OCI-LY3 (cell line): ENCODE data around the gene MRPL40.
A peak's percentile ranks its signal among the peaks of the same experiment; 100 is the strongest.

ENCODE experiments used
- H2AFZ ChIP-seq: fragments of 200-600, 300-600 bp; shearing (Covaris generic); 2 replicates; pipeline ENCODE4 v1.6.0; 2014; ENCODE audit warnings: antibody characterized with exemption, low read depth, low read length
- H3K27ac ChIP-seq: fragments of 200-600, 300-600 bp; sonication (generic); 2 replicates; pipeline ENCODE4 v1.5.1; 2014; ENCODE audit warnings: mild to moderate bottlenecking, low read length, moderate library complexity, mixed read lengths
- H3K27me3 ChIP-seq: fragments of 200-600, 300-600 bp; sonication (generic); 2 replicates; pipeline ENCODE4 v1.6.1; 2014; ENCODE audit warnings: low read depth, low read length, mixed read lengths
- H3K36me3 ChIP-seq: fragments of 200-600, 300-600 bp; sonication (generic); replicated peaks from 2 replicates; pipeline ENCODE3; 2014; ENCODE audit warnings: low read depth, low read length, mixed read lengths
- H3K4me1 ChIP-seq: fragments of 300-600, 200-600 bp; sonication (generic); 2 replicates; pipeline ENCODE4 v1.6.1; 2014; ENCODE audit warnings: low read length, mixed read lengths
- H3K4me2 ChIP-seq: fragments of 200-600, 300-600 bp; sonication (generic); 2 replicates; pipeline ENCODE4 v1.6.1; 2014; ENCODE audit warnings: low read length, mixed read lengths
- H3K4me3 ChIP-seq: fragments of 300-600, 200-600 bp; sonication (generic); 2 replicates; pipeline ENCODE4 v1.5.1; 2014; ENCODE audit warnings: antibody characterized with exemption, mild to moderate bottlenecking, low read length, moderate library complexity
- H3K79me2 ChIP-seq: fragments of 300-600, 200-600 bp; shearing (Covaris generic); 2 replicates; pipeline ENCODE4 v1.6.1; 2014; ENCODE audit warnings: mild to moderate bottlenecking, low read length, mixed read lengths
- H3K9ac ChIP-seq: fragments of 300-600, 200-600 bp; shearing (Covaris generic); 2 replicates; pipeline ENCODE4 v1.6.0; 2014; ENCODE audit warnings: mild to moderate bottlenecking, low read length, moderate library complexity
- H3K9me3 ChIP-seq: fragments of 200-600, 300-600 bp; shearing (Covaris generic); 2 replicates; pipeline ENCODE4 v1.6.1; 2014; ENCODE audit warnings: low read length, mixed read lengths; ENCODE audit not compliant: insufficient read depth
- H4K20me1 ChIP-seq: fragments of 200-600, 300-600 bp; sonication (generic); 2 replicates; pipeline ENCODE4 v1.6.1; 2016; ENCODE audit warnings: low read length, mixed read lengths; ENCODE audit not compliant: insufficient read depth
- EZH2phosphoT487 ChIP-seq: fragments of 200-600 bp; shearing (Covaris generic); IDR thresholded peaks from 2 replicates; pipeline ENCODE4 v1.6.1; 2018; ENCODE audit warnings: antibody characterized with exemption, mixed run types, low read depth
- TF ChIP-seq, protein P1 (sequence below): fragments of 200-600, 300-600 bp; sonication (generic); IDR thresholded peaks from 2 replicates; pipeline ENCODE4 v1.5.1; 2014; ENCODE audit warnings: antibody characterized with exemption, low read length, low read depth

MRPL40 gene

DNA sequence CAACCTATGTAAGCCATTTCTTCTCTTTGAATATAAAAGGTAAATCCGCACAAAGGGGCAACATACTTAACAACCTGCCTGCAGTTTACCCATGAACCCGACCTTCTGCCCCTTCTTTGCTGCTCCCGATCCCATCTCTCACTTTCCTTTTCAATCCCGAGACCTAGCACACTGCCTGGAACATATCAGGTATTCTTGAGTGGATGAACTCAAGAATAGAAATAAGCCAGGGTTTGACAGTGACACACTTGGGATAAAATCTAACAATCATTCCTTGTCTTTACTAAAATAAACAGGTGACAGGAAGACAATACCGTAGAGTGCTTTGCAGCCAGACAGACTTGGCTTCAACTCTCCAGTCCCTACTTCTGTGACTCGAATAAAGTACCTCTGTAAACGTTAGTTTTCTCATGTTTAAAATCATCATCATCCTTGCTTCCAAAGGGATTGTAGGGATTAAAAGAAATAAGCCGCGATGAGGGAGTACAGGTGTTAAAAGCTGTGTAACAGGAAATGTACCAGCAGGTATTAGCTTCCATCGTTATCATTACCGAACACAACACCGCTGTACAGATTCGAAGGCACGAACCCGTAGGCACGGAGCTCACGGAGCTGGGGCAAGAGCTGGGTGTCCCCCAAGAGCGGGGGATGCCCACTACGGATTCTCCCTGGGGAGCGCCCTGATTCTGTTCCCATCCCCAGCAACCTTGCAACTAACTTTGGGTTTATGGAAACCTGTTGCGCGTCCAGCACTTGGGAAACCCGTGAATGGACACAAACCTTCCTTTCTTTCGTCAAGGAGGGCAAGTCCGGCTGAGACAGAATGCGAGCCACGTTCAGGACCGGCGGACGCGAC, 45.9 kb downstream of the MRPL40 start:
- Histone ChIP-seq H3K9me3 (no peaks in the 10 kb centered on the region), H3K27ac (peak overlapping the region; percentile 85), H4K20me1 (peaks cover 20% of the 10 kb centered on the region), H3K4me3 (peak overlapping the region; percentile 85), H2AFZ (peak overlapping the region; percentile 99; the same call in 1 of the 2 replicates), H3K9ac (peak overlapping the region; percentile 96), H3K79me2 (peaks cover 57% of the 10 kb centered on the region), H3K36me3 (peaks cover 26% of the 10 kb centered on the region), H3K4me1 (peaks cover 18% of the 10 kb centered on the region), H3K4me2 (peak overlapping the region; percentile 97), H3K27me3 (no peaks in the 10 kb centered on the region)
- TF ChIP-seq EZH2phosphoT487: no peak
- TF ChIP-seq, protein P1, sequence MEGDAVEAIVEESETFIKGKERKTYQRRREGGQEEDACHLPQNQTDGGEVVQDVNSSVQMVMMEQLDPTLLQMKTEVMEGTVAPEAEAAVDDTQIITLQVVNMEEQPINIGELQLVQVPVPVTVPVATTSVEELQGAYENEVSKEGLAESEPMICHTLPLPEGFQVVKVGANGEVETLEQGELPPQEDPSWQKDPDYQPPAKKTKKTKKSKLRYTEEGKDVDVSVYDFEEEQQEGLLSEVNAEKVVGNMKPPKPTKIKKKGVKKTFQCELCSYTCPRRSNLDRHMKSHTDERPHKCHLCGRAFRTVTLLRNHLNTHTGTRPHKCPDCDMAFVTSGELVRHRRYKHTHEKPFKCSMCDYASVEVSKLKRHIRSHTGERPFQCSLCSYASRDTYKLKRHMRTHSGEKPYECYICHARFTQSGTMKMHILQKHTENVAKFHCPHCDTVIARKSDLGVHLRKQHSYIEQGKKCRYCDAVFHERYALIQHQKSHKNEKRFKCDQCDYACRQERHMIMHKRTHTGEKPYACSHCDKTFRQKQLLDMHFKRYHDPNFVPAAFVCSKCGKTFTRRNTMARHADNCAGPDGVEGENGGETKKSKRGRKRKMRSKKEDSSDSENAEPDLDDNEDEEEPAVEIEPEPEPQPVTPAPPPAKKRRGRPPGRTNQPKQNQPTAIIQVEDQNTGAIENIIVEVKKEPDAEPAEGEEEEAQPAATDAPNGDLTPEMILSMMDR: no peak

DNA sequence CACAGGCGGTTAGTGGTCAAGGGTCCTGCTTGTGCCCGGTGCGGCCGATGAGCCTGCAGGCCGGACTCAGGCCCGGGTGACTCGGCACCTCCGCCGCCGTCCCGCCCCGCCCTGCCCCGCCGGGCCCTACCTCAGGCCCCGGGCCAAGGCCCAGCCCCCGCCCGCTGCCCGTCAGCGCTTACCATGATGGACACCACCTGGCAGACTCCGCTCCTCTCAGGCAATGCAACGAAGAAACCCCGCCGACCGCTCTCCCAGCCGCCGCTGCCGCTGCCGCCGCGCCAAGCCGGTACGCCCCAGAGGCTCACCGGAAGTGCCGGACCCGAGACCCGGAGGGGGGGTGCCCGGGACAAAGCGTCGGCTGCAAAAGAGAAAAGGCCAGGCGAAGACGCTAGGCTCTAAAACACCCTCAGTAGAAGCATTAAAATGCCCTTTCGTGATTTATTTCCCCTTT, 46.6 kb downstream of the MRPL40 start, which contains the start of gene UFD1:
TSS of gene UFD1 (minus strand) at position 293 of the 454 bp plus-strand sequence. CDS start at position 185, 108 bp downstream.
- Histone ChIP-seq H3K9ac (peak within 1 kb of the TSS; percentile 96), H3K9me3 (no peaks in the 10 kb centered on the region), H2AFZ (peak within 1 kb of the TSS; percentile 99), H3K79me2 (peaks cover 54% of the 10 kb centered on the region), H3K4me2 (peak within 1 kb of the TSS; percentile 97), H3K27me3 (no peaks in the 10 kb centered on the region), H3K4me3 (peak within 1 kb of the TSS; percentile 85), H3K36me3 (peaks cover 25% of the 10 kb centered on the region), H3K4me1 (peaks cover 18% of the 10 kb centered on the region), H3K27ac (peak within 1 kb of the TSS; percentile 85), H4K20me1 (peaks cover 20% of the 10 kb centered on the region)
- TF ChIP-seq, protein P1: no peak
- no peak for TF ChIP-seq EZH2phosphoT487

DNA sequence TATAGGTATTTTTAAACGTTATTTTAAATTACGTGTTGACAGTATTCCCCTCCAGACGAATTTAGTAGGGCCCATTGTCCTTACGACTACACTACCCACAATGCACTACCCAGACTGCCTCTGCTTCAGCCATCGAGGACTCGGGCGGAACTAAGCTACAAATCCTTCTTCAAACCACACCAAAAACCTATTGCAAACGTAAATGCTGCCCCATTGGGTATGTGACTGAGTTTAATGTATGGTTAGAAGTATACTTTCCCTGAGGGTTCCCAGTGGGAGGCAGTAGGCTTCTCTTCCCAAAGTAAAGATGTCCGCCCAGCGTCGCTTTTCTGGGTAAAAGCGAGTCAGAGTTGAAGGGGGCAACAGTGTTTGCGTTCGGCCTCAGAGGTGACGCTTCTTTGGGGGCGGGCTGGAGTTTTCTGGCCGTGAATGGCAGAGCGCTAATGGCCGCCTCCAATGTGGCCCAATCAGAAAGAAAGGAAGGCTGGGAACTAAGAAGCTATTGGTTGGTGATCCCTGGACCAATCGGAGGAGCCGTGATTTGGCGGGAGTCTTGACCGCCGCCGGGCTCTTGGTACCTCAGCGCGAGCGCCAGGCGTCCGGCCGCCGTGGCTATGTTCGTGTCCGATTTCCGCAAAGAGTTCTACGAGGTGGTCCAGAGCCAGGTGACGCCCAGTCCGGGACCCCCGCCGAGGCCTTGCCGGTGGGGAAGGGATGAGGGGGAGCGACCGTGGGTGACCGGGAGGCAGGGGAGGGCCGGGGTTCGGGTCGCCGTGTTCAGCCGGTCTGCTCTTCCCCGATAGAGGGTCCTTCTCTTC, 47.2 kb downstream of the MRPL40 start, which contains the start of gene CDC45:
TSS of gene CDC45 (plus strand) at position 566 of the 818 bp plus-strand sequence. CDS start at position 615, 49 bp downstream.
- TF ChIP-seq, protein P1: no peak
- TF ChIP-seq EZH2phosphoT487: no peak
- H4K20me1 ChIP-seq: peaks cover 20% of the 10 kb centered on the region
- peak within 1 kb of the TSS; percentile 97 for H3K4me2 ChIP-seq
- peak within 1 kb of the TSS; percentile 85 for H3K27ac ChIP-seq
- H3K27me3 ChIP-seq: no peaks in the 10 kb centered on the region
- H3K4me1 ChIP-seq: peaks cover 18% of the 10 kb centered on the region
- H3K36me3 ChIP-seq: peaks cover 29% of the 10 kb centered on the region
- H3K9me3 ChIP-seq: no peaks in the 10 kb centered on the region
- peaks cover 53% of the 10 kb centered on the region for H3K79me2 ChIP-seq
- H3K9ac ChIP-seq: peak within 1 kb of the TSS; percentile 96
- H3K4me3 ChIP-seq: peak within 1 kb of the TSS; percentile 85
- H2AFZ ChIP-seq: peak within 1 kb of the TSS; percentile 99
